HG03520 (cell line): ENCODE measurements around the gene SH3GL3.

Experiments
- ATAC-seq: cut with Tn5 transposase; IDR thresholded peaks from one replicate; pipeline ENCODE4 v1.9.1; 2021; ENCODE audit warnings: mild to moderate bottlenecking, moderate library complexity; ENCODE audit not compliant: unreplicated experiment

Gene SH3GL3

DNA sequence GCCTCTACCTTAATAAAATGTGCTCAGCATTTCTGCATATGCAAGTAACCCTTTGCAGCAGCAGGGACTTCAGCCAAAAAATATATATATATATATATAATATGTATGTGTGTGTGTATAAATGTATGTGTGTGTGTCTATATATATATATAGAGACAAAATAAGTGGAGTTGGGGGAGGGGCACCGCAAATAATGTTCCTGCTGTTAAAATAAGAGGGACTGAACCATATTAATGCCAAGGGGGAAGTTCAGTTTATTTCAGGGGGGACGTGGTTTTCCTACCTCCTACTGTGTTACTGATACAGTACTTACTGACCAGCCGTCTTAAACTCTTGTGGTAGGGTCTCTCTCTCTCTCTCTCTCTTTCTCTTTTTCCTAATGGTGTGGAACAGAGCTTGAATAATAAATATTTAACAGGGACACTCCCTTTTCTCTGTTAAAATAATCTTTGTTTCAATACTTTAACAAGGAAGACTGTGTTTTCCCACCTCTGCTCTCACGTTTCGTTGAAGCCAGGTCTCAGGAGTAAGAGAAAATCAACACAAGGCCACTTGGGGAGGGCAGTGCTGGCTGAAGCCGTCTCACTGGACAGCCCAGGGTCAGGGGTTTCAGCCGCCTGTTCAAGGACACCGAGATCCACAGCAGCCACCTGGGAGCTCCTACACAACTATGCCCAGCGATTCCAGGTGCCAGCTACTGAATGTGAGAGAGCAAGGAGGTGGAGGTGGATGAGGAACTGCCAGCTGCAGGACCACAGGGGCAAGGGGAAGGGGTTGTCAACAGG, 164.0 kb downstream of the SH3GL3 start:
- no peak for ATAC-seq

- no peak for ATAC-seq
These were observed 165.1 kb downstream of the SH3GL3 start for GRCh38 chr15:83612226-83612625.

DNA sequence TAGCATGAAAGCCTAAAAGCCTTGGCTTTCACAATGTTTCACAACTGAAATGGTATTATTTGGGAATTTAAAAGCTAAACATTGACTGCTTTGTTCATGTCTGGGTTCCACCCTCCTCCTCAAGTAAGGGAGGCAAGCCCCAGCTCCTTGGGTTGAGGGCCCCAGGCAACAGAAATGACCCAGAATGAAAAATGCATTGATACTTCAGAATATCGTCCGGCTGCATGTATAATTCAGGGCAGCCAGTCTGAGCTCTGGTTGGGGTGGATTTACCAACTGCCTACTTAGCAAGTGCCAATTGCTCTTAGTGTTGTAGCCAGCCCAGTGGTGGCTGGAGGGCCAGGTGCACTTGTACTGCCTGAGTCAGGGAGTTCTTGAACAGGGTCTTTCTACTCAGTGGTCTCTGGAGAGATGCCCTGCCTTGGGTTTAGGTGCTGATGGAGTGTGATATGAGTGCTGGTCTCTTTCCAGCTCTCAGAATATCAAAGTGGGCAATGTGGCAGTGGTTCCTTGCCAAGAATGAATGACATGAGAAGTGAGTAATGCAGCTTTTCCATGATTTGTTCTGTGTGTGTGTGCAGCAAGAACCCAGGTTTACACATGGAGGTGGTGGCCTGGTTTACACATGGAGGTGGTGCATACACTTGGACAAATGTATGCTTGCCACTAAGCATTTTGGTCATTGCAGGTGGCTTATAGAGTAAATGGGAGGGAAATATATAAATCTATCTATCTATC, 165.9 kb downstream of the SH3GL3 start:
- no peak for ATAC-seq

- no peak for ATAC-seq
These were observed 166.6 kb downstream of the SH3GL3 start for GRCh38 chr15:83613714-83614113.

- ATAC-seq, result no peak
These were observed 169.7 kb downstream of the SH3GL3 start for GRCh38 chr15:83616840-83617239.

DNA sequence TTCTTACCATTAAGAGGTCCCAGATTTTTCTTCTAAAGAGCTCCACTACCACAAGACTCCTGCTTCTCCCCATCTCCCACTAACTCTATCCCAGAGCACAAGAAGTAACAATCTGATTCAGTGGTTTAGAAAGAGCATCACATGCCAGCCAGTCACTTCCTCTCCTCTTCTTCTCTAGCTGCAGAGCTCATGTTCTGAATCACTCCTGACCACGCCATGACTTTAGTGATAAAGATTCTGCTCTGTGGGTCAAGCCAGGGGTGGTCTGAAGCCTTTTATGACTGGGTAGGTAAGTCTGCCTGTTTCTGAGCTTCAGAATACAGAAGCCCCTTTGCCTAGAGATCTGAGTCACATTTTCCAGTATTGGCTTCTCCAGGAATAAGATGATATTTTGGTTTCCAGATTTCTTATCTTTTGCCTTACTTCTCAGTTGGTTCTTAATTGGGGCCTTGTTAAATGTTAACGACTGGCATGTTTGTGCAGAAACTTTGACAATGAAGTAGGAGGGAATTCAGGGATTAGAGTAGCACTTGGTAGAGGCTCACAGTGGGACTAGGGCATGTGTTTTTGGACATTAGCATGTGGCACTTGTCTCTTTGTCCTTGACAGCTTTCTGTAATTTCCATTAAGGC, 179.1 kb downstream of the SH3GL3 start:
- ATAC-seq, result no peak

GRCh38 chr15:83631534-83631933, 184.4 kb downstream of the SH3GL3 start:
- no peak for ATAC-seq

- ATAC-seq, result no peak
These were observed 196.1 kb downstream of the SH3GL3 start for GRCh38 chr15:83643201-83643600.

GRCh38 chr15:83644439-83644838, 197.3 kb downstream of the SH3GL3 start:
- ATAC-seq, result no peak

DNA sequence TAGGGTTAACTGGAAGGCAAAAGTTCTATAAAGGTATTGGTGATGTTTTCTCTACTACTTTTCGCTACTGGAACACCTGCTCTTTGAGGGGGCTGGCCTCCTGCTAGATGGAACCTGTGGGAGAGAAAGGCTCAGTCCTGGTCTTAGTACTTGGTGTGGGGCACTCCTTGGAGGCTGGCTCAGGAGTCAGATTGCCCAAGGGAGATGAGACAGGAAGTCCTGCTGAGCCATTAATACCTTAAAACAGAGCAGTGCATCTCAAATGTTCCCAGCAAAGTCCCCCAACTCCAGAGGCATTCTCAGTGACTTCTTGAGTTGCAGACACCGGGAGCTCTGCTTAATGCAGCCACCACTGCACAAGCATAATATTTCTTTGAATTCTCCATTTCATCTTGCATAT, 203.7 kb downstream of the SH3GL3 start:
- ATAC-seq, result no peak

GRCh38 chr15:83651541-83651940, 204.4 kb downstream of the SH3GL3 start:
- no peak for ATAC-seq

GRCh38 chr15:83652626-83653204, 205.6 kb downstream of the SH3GL3 start:
- ATAC-seq, result no peak

DNA sequence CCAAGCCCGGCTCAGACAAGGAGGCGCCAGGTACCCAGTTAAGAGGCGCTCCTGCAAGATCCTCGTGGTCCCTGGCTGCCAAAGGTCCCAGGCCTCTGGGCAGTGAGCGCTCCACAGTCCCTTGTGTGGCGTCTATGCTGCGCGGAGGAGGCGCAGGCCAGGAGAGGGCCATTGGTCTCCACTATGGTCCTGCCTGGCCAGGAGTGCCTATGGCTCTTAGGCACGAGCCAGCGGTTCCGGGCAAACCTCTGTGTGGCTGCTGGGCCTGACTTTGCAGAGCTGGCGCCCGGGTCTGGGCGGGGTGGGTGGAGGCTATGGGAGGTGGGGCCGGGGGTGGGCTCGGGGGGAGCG, 206.1 kb downstream of the SH3GL3 start:
- no peak for ATAC-seq

- no peak for ATAC-seq
These were observed 206.7 kb downstream of the SH3GL3 start, which contains the start of gene ADAMTSL3 for GRCh38 chr15:83653639-83654378. Gene ADAMTSL3 (plus strand): TSS chr15:83654123. CDS start chr15:83655762, 1,639 bp downstream.

GRCh38 chr15:83654379-83655236, 207.5 kb downstream of the SH3GL3 start:
- ATAC-seq, result no peak

- no peak for ATAC-seq
These were observed 208.1 kb downstream of the SH3GL3 start for GRCh38 chr15:83655237-83655616.

GRCh38 chr15:83656192-83656591, 209.1 kb downstream of the SH3GL3 start:
- ATAC-seq, result no peak

- ATAC-seq, result no peak
These were observed 209.9 kb downstream of the SH3GL3 start for GRCh38 chr15:83656943-83657528.

- ATAC-seq, result no peak
These were observed 210.4 kb downstream of the SH3GL3 start for GRCh38 chr15:83657549-83657948.
